ENCODE measurements around the gene COX4I1. TPM values are rescaled to one million over a fixed set of nuclear protein-coding genes. Genes with fewer than 3 reads are reported as not detected.
"Not testable (repeated sequence)": the region's sequence is repeated elsewhere in the genome, so short reads cannot be mapped to it uniquely, and the experiment has no call there.

The COX4I1 gene
- total RNA-seq, 1 donor from 2014 or later = 571 TPM

DNA sequence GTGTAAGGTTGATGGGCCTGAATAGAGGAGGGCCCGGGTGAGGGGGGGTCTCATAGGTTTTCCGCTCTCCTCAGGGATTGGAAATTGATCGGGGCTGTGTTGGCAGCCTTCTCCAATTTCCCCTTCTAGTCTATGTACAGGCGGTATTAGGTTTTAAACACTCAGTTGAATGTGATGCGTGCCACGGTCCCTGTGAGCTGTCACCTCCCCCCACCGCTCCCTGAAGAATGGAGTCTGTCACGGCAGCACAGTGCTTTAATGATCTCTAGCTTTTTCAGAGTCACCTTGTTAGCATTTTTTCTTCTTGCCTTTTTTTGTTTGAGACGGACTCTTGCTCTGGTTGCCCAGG, 800 bp downstream of the COX4I1 start:
- no peak for DNase-seq (ENCODE audit: low spot score)

DNA sequence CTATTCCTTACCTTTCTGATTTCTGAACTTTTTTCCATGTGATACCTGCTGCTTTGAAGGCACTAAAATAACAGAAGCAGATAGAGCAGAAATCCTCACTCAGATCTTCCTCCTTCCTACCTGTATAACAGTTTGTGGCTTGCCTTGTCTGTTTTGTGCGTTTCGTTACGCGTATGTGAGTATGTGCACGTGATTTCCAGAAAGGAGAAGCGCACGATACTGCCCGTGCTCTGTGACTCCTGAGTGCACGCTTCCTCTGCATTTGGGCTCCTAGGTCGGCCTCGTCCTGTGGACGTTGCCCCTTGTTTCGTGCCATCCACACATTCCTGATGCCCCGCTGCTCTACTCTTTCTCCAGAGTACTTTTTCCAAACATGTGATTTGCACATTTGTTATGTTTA, 4.1 kb downstream of the COX4I1 start:
- no peak for DNase-seq (ENCODE audit: low spot score)

DNA sequence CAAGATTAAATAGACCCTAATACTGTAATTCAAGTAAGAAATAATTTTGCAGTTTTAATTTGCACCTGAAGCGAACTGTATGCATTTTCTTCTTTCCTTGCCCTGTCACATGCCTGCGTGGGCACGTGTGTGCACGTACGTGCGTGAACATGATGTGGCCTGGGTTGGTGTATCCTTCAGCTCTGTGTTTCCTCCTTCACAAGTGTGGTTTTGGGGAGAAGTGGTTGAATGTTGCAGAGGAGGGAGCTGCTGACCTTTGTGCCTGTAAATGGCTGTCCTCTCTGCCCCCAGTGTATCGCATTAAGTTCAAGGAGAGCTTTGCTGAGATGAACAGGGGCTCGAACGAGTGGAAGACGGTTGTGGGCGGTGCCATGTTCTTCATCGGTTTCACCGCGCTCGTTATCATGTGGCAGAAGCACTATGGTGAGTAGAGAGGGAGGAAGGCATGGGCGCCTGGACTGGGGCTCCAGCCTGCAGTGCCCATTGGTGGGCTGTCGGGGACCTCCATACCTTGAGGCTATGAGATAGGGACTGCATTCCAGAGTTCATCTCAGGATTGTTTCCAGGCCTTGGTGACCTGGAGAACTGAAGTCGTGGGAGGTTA, 6.0 kb downstream of the COX4I1 start:
- no peak for DNase-seq (ENCODE audit: low spot score)

- DNase-seq (ENCODE audit: low spot score) = no peak
Observed at GRCh38 chr16:85806539-85806938, 7.0 kb downstream of the COX4I1 start.

GRCh38 chr16:85807340-85807739, 7.8 kb downstream of the COX4I1 start:
- DNase-seq (ENCODE audit: low spot score) = not testable (repeated sequence)

DNA sequence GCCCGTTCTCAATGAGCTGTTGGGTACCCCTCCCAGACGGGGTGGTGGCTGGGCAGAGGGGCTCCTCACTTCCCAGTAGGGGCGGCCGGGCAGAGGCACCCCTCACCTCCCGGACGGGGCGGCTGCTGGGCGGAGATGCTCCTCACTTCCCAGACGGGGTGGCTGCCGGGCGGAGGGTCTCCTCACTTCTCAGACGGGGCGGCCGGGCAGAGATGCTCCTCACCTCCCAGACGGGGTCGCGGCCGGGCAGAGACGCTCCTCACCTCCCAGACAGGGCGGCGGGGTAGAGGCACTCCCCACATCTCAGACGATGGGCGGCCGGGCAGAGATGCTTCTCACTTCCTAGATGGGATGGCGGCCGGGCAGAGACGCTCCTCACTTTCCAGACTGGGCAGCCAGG, 8.6 kb downstream of the COX4I1 start:
- not testable (repeated sequence) for DNase-seq (ENCODE audit: low spot score)

DNA sequence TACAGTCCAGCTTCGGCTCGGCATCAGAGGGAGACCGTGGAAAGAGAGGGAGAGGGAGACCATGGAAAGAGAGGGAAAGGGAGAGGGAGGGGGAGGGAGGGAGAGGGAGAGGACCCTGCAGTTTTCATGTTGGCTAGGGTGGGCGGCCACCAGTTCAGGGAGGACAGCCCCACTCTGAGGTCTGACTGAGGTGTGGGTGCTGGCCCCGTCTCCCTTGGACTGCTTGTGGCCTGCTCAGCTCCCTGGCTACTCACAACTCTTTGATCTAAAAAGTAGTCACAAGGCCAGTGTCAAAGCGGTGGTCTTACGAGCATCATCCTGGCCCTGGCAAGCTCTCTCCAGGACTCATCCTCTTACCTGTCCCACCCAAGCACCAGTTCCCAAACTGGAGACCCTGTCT, 9.4 kb downstream of the COX4I1 start:
- DNase-seq (ENCODE audit: low spot score) = no peak

GRCh38 chr16:85809645-85810044, 10.2 kb downstream of the COX4I1 start:
- no peak for DNase-seq (ENCODE audit: low spot score)

GRCh38 chr16:85810097-85810741, 10.7 kb downstream of the COX4I1 start:
- no peak for DNase-seq (ENCODE audit: low spot score)

- no peak for DNase-seq (ENCODE audit: low spot score)
Observed at GRCh38 chr16:85810742-85811115, 11.2 kb downstream of the COX4I1 start.

DNA sequence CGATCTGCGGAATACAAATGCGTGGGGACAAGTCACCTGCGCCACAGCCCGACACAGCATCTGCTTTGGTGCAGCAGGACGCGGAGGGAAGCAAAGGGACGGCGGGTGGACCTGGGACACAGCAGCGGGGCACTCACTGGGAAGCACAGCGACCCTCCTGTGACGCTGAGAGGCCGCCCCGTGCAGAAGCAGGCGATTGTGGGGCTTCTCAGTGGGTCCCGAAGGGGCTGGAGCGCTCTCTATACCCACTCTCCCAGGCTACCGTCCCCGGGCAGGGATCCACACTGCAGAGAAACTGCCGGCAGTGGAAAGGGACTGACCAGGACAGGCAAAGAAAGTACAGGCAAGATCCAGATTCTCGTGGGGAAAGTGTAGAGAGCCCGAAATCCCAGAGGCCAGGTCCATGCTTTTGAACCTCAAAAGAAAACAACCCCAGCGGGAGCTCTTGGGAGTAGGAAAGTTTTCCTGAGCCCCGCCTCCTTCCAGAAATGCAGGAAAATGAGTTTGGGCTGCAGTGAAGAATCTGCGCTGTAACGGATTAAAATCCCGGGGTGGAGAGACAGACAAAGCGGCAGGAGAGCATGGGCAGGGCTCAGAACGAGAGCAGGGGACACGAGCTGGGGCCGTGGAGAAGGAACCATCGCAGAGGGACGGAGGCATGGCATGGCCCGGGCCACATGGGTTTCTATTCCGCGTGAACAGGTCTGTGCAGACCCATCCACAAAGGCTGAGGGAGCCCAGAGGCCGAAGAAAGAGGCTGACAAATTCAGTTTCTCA, 12.7 kb downstream of the COX4I1 start:
- no peak for DNase-seq (ENCODE audit: low spot score)

DNA sequence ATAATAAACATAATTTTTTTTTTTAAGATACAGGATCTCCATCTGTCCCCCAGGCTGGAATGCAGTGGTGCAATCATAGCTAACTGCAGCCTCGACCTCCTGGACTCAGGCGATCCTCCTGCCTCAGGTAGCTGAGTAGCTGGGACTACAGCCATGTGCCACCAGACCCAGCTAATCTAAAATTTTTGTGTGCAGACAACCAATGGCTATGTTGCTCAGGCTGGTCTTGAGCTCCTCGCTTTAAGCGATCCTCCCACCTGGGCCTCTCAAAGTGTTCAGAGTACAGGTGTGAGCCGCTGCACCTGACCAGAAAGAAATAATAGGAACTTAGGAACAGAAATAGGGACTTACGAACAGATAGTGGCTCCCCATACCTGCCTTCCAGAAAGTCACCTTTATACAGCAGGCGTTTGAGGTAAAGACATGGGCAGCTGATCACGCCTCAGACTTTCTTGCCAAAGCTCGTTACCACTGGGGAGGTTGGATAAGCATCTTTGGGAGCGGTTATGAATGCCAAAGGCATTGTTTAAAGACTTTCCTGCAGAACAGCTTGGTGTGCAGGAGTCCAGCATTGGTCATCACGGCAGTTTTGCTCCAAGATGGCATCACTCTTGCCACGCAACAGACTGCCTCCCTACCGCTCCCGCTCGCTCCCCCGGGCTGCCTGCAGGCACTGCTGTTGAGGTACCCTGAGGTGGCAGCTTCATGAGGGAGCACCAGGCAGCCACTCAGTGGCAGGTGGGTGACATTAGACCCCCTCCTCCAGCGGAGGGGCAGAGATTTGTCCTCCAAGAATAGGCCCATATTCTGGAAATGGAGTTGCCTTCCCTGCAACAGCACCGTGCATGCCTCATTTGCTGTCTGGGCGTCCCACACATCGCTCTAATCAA, 13.6 kb downstream of the COX4I1 start:
- no peak for DNase-seq (ENCODE audit: low spot score)

- no peak for DNase-seq (ENCODE audit: low spot score)
Observed at GRCh38 chr16:85816159-85816558, 16.7 kb downstream of the COX4I1 start.

DNA sequence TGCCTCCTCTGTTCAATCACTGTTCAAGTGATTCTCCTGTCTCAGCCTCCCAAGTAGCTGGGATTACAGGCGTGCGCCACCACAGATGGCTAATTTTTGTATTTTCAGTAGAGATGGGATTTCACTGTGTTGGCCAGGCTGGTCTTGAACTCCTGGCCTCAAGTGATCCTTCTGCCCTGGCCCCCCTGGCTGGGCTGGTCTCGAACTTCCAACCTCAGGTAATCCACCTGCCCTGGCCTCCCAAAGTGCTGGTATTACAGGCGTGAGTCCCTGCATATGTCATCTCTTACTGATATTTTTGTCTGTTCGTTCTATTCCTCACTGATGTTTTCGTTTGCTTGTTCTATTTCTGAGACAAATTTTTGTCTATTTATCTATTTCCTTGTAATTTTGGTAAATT, 17.7 kb downstream of the COX4I1 start:
- not testable (repeated sequence) for DNase-seq (ENCODE audit: low spot score)

DNA sequence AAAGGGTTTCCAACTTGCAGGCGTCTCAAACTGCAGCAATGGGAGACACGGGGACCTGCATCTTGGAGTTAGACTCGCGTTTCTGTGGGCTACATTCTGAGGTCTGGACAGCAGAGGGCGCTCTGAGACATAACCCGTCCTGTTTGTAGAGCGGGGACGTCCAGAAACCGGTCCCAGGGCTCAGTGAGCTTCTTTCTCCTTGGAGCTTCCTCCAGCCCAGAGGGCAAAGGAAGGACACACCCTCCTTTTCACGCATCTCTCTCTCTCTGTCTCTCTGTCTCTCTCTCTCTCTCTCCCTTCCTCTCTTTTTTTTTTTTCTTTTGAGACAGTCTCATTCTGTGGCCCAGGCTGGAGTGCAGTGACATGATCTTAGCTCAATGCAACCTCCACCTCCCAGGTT, 19.8 kb downstream of the COX4I1 start:
- DNase-seq (ENCODE audit: low spot score) = peak; percentile 88

GRCh38 chr16:85819771-85820170, 20.3 kb downstream of the COX4I1 start:
- no peak for DNase-seq (ENCODE audit: low spot score)

GRCh38 chr16:85820604-85821372, 21.3 kb downstream of the COX4I1 start:
- no peak for DNase-seq (ENCODE audit: low spot score)

DNA sequence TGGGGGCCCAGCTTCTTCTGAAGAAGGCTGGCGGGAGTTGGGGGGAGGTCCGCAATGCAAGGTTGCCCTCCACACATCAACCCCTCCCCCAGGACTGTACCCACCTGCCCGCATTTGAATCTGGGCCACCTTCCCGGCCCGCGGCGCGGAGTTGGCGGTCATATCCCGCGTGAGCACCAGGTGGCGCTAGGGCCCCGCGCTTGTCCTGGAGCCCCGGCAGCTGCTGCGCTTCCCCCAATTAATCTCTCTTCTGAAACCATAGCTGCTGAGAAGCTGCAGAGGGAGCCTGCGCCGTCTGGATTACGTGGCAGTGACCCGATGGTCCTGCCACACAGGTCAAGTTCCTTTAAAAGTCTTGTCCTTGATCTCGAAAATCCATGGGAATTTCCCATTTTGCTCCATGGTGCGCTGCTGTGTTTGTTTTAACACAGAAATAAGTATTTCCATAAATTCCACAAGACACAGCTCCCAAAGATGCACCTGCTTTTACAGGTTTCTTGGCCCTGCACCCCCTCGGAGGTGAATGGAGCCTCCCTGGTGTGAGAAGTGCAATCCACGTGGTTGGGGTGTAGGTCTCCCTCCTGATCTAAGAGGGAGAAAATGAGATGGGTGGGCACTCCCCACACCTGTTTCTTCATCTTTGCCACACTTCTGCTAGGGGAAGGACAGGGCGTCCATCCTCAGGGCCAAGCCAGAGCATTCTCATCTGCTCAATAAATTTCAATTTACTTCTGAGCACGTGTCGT, 22.1 kb downstream of the COX4I1 start:
- peak; percentile 83 for DNase-seq (ENCODE audit: low spot score)

- DNase-seq (ENCODE audit: low spot score) = no peak
Observed at GRCh38 chr16:85822145-85822544, 22.6 kb downstream of the COX4I1 start.

DNA sequence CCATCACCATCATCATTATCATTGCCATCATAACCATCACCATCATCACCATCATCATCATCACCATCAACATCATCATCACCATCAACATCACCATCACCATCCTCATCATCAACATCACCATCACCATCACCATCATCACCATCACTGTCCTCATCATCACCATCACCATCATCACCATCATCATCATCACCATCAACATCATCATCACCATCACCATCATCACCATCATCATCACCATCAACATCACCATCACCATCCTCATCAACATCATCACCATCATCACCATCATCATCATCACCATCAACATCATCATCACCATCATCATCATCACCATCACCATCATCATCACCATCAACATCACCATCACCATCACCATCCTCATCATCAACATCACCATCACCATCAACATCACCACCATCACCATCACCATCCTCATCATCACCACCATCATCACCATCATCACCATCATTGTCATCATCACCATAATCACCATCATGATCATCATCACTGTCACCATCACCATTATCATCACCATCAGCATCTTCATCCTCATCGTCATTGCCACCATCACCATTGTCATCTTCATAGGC, 23.9 kb downstream of the COX4I1 start:
- no peak for DNase-seq (ENCODE audit: low spot score)

Measured in mucosa of gallbladder (tissue), 1 donor.